H1 (cell line): ENCODE results near the gene MYRIP. TPM values are rescaled to one million over a fixed set of nuclear protein-coding genes. Genes with fewer than 3 reads are reported as not detected.

ENCODE experiments used
- CTCF ChIA-PET: fragments of 300-600 bp; sonication (Branson Sonifier 250); formaldehyde crosslinking; loops from one replicate; lab custom pipeline; 2021; ENCODE audit not compliant: partially characterized antibody; lab: Charles Lee
- POLR2A ChIA-PET: fragments of 300-600 bp; sonication (Branson Sonifier 250); formaldehyde crosslinking; loops from one replicate; lab custom pipeline; 2021; ENCODE audit warnings: inconsistent platforms; ENCODE audit not compliant: partially characterized antibody; lab: Charles Lee
- DNase-seq, 2 experiments: peaks; one replicate each; pipeline versions ENCODE4 v3.0.0 to v3.0.0-alpha.2; 2010 to 2022; ENCODE audit warnings: low spot score in 2 of 2, low read depth in 1 of 2, mixed read lengths in 1 of 2
- FAIRE-seq: peaks from 2 replicates; lab custom pipeline; 2011; peaks lifted over from hg19 to GRCh38; lab: Jason Lieb, UNC
- H2AFZ ChIP-seq: 2 replicates; pipeline ENCODE4 v1.8.1; 2012; ENCODE audit warnings: low read length, inconsistent platforms
- H2AK5ac ChIP-seq: 2 replicates; pipeline ENCODE4 v1.6.1; 2013; ENCODE audit warnings: low read depth, low read length
- H2BK120ac ChIP-seq: replicated peaks from 2 replicates; pipeline ENCODE3; 2013; ENCODE audit warnings: low read depth, low read length, inconsistent platforms
- H2BK12ac ChIP-seq: 2 replicates; pipeline ENCODE4 v1.6.1; 2013; ENCODE audit warnings: low read depth, low read length
- H2BK15ac ChIP-seq: 2 replicates; pipeline ENCODE4 v1.6.1; 2013; ENCODE audit warnings: low read length
- H2BK20ac ChIP-seq: 2 replicates; pipeline ENCODE4 v1.6.1; 2013; ENCODE audit warnings: low read length
- H2BK5ac ChIP-seq: 2 replicates; pipeline ENCODE4 v1.6.1; 2013; ENCODE audit warnings: low read depth, low read length
- H3K14ac ChIP-seq: 2 replicates; pipeline ENCODE4 v1.6.1; 2013; ENCODE audit warnings: inconsistent platforms; ENCODE audit not compliant: insufficient read length
- H3K18ac ChIP-seq: 2 replicates; pipeline ENCODE4 v1.6.1; 2013; ENCODE audit warnings: low read length; ENCODE audit errors: extremely low read depth
- H3K23ac ChIP-seq: 2 replicates; pipeline ENCODE4 v1.6.1; 2013; ENCODE audit warnings: inconsistent platforms; ENCODE audit not compliant: insufficient read length
- H3K23me2 ChIP-seq: 2 replicates; pipeline ENCODE4 v1.6.1; 2013; ENCODE audit warnings: low read depth, low read length
- H3K27ac ChIP-seq: 2 replicates; pipeline ENCODE4 v1.6.1; 2011; ENCODE audit warnings: low read depth, low read length, inconsistent platforms
- H3K27me3 ChIP-seq, 4 experiments: replicated peaks in 1 of 4; 1 replicate in 1 of 4; 2 replicates in 3 of 4; pipeline versions ENCODE4 v1.6.1 to v1.8.1; 2011 to 2013; ENCODE audit warnings: low read length in 3 of 4, mild to moderate bottlenecking in 3 of 4, inconsistent platforms in 2 of 4, mixed read lengths in 2 of 4, moderate library complexity in 1 of 4; ENCODE audit not compliant: control insufficient read depth in 3 of 4, insufficient read depth in 3 of 4; ENCODE audit errors: extremely low read depth in 1 of 4
- H3K36me3 ChIP-seq, 4 experiments: 2 replicates each; pipeline versions ENCODE4 v1.6.1 to v1.8.1; 2011 to 2013; ENCODE audit warnings: mild to moderate bottlenecking in 4 of 4, low read length in 3 of 4, moderate library complexity in 2 of 4, control low read depth in 1 of 4, inconsistent platforms in 1 of 4; ENCODE audit not compliant: insufficient read depth in 4 of 4, control insufficient read depth in 2 of 4
- H3K4ac ChIP-seq: replicated peaks from 2 replicates; pipeline ENCODE3; 2013; ENCODE audit warnings: low read length, low read depth, mixed read lengths, inconsistent platforms; ENCODE audit not compliant: insufficient read length
- H3K4me1 ChIP-seq, 4 experiments: replicated peaks in 1 of 4; 1 replicate in 1 of 4; 2 replicates in 3 of 4; pipeline versions ENCODE4 v1.6.1 to v1.8.1; 2011 to 2013; ENCODE audit warnings: low read length in 3 of 4, inconsistent platforms in 2 of 4, mixed read lengths in 1 of 4; ENCODE audit not compliant: insufficient read depth in 4 of 4, control insufficient read depth in 3 of 4
- H3K4me2 ChIP-seq, 2 experiments: 2 replicates each; pipeline versions ENCODE4 v1.6.1 to v1.8.1; 2011 to 2013; ENCODE audit warnings: low read depth in 2 of 2, low read length in 2 of 2, control low read depth in 1 of 2, inconsistent platforms in 1 of 2, mild to moderate bottlenecking in 1 of 2; ENCODE audit not compliant: insufficient read depth in 1 of 2
- H3K4me3 ChIP-seq, 4 experiments: fragments of 200-600, 300-600 bp in 1 of 4; sonication (generic), shearing (Covaris generic), sonication (Bioruptor Twin) in 1 of 4; 2 replicates each; pipeline versions ENCODE4 v1.5.1 to v1.8.1; 2011 to 2016; ENCODE audit warnings: low read length in 4 of 4, low read depth in 3 of 4, control low read depth in 2 of 4, inconsistent platforms in 2 of 4, mild to moderate bottlenecking in 2 of 4, mixed read lengths in 1 of 4, moderate library complexity in 1 of 4; ENCODE audit not compliant: insufficient read depth in 2 of 4; ENCODE audit errors: extremely low read depth in 1 of 4
- H3K56ac ChIP-seq: replicated peaks from 2 replicates; pipeline ENCODE3; 2013; ENCODE audit warnings: low read depth, mild to moderate bottlenecking, mixed read lengths, low read length, inconsistent platforms; ENCODE audit not compliant: insufficient read length
- H3K79me1 ChIP-seq: 2 replicates; pipeline ENCODE4 v1.6.1; 2013; ENCODE audit warnings: low read depth, low read length, control low read depth
- H3K79me2 ChIP-seq, 2 experiments: 2 replicates each; pipeline versions ENCODE4 v1.6.1 to v1.8.1; 2012 to 2013; ENCODE audit warnings: low read length in 2 of 2, mild to moderate bottlenecking in 2 of 2, inconsistent platforms in 1 of 2; ENCODE audit not compliant: insufficient read depth in 2 of 2, control insufficient read depth in 1 of 2
- H3K9ac ChIP-seq, 4 experiments: replicated peaks in 1 of 4; 1 replicate in 1 of 4; 2 replicates in 3 of 4; pipeline versions ENCODE4 v1.6.1 to v1.8.1; 2011 to 2013; ENCODE audit warnings: low read depth in 3 of 4, low read length in 3 of 4, control low read depth in 2 of 4, mild to moderate bottlenecking in 2 of 4, moderate library complexity in 2 of 4, inconsistent platforms in 1 of 4; ENCODE audit errors: extremely low read depth in 1 of 4
- H3K9me3 ChIP-seq, 2 experiments: 2 replicates each; pipeline versions ENCODE4 v1.6.1 to v1.8.1; 2012 to 2013; ENCODE audit warnings: mild to moderate bottlenecking in 2 of 2, moderate library complexity in 2 of 2, control low read depth in 1 of 2, inconsistent platforms in 1 of 2, low read depth in 1 of 2, low read length in 1 of 2, mixed read lengths in 1 of 2; ENCODE audit not compliant: insufficient read depth in 2 of 2
- H4K20me1 ChIP-seq, 2 experiments: replicated peaks in 1 of 2; 2 replicates each; pipeline versions ENCODE3 to v1.8.1; 2011 to 2013; ENCODE audit warnings: inconsistent platforms in 2 of 2, low read length in 2 of 2, mild to moderate bottlenecking in 1 of 2; ENCODE audit not compliant: insufficient read depth in 2 of 2, control insufficient read depth in 1 of 2
- H4K5ac ChIP-seq: 2 replicates; pipeline ENCODE4 v1.6.1; 2013; ENCODE audit warnings: low read length, low read depth, mixed read lengths, inconsistent platforms; ENCODE audit not compliant: insufficient read length
- H4K8ac ChIP-seq: 2 replicates; pipeline ENCODE4 v1.8.0; 2013; ENCODE audit warnings: mild to moderate bottlenecking, moderate library complexity, low read length, inconsistent platforms; ENCODE audit not compliant: insufficient read depth; ENCODE audit errors: extremely low read depth
- H4K91ac ChIP-seq: replicated peaks from 2 replicates; pipeline ENCODE3; 2013; ENCODE audit warnings: low read length, mixed read lengths, inconsistent platforms; ENCODE audit not compliant: insufficient read length
- BACH1 ChIP-seq: IDR thresholded peaks from 2 replicates; pipeline ENCODE4 v1.6.1; 2012; ENCODE audit warnings: low read length, improper control_type of control experiment
- CTBP2 ChIP-seq: IDR thresholded peaks from 2 replicates; pipeline ENCODE4 v1.7.0; 2011; ENCODE audit warnings: borderline replicate concordance, mild to moderate bottlenecking, moderate library complexity, mixed read lengths, low read length; ENCODE audit not compliant: insufficient read depth, insufficient read length
- FOSL1 ChIP-seq: IDR thresholded peaks from 2 replicates; pipeline ENCODE4 v1.6.1; 2011; ENCODE audit warnings: mild to moderate bottlenecking, low read depth, low read length, moderate library complexity; ENCODE audit not compliant: insufficient read depth
- JUN ChIP-seq: IDR thresholded peaks from 2 replicates; pipeline ENCODE4 v1.6.1; 2011; ENCODE audit warnings: low read depth, mild to moderate bottlenecking, improper control_type of control experiment, low read length
- KDM4A ChIP-seq: IDR thresholded peaks from one replicate; pipeline ENCODE4 v1.7.1; 2012; ENCODE audit warnings: low read depth, mild to moderate bottlenecking, moderate library complexity, low read length, inconsistent platforms; ENCODE audit not compliant: severe bottlenecking
- MAX ChIP-seq: IDR thresholded peaks from 2 replicates; pipeline ENCODE4 v1.6.1; 2012; ENCODE audit warnings: inconsistent platforms
- NRF1 ChIP-seq: IDR thresholded peaks from 2 replicates; pipeline ENCODE4 v1.6.1; 2011; ENCODE audit warnings: mild to moderate bottlenecking, low read depth, low read length, improper control_type of control experiment
- POLR2A ChIP-seq, 2 experiments: IDR thresholded peaks; 1 replicate in 1 of 2; 2 replicates in 1 of 2; pipeline ENCODE4 v1.6.1; 2011; ENCODE audit warnings: low read depth in 2 of 2, low read length in 2 of 2, mild to moderate bottlenecking in 2 of 2; ENCODE audit errors: control extremely low read depth in 1 of 2
- SIRT6 ChIP-seq: IDR thresholded peaks from one replicate; pipeline ENCODE4 v1.7.1; 2012; ENCODE audit warnings: low read length, inconsistent platforms
- SUZ12 ChIP-seq: fragments of 200-600 bp; sonication (generic); IDR thresholded peaks from 2 replicates; pipeline ENCODE4 v1.6.1; 2012; ENCODE audit warnings: mild to moderate bottlenecking, inconsistent platforms, low read length, moderate library complexity, mixed read lengths
- TAF7 ChIP-seq: optimal IDR thresholded peaks from 2 replicates; pipeline ENCODE3; 2011; ENCODE audit warnings: low read depth, mild to moderate bottlenecking, inconsistent platforms, low read length, moderate library complexity, borderline replicate concordance
- TBP ChIP-seq: IDR thresholded peaks from 2 replicates; pipeline ENCODE4 v1.6.1; 2011; ENCODE audit warnings: low read depth, low read length, improper control_type of control experiment
- USF2 ChIP-seq: IDR thresholded peaks from 2 replicates; pipeline ENCODE4 v1.6.1; 2011; ENCODE audit warnings: low read length, improper control_type of control experiment
- ZNF274 ChIP-seq: IDR thresholded peaks from 2 replicates; pipeline ENCODE4 v1.7.0; 2012; ENCODE audit warnings: low read length, borderline replicate concordance; ENCODE audit errors: extremely low read depth
- WGBS, 2 experiments: shearing (Covaris generic) in 1 of 2; methylation state at CpG; one replicate each; pipeline versions ENCODE4 v1.1.6 to v1.1.7; 2013 to 2015; ENCODE audit warnings: low lambda C conversion rate in 2 of 2, mixed read lengths in 2 of 2, inconsistent platforms in 1 of 2, low coverage in 1 of 2, missing lambda C conversion rate in 1 of 2; ENCODE audit not compliant: insufficient replicate concordance in 2 of 2, insufficient coverage in 1 of 2, insufficient read length in 1 of 2; ENCODE audit errors: extremely low coverage in 1 of 2, missing lambda C conversion rate in 1 of 2; 5-methylcytosine and 5-hydroxymethylcytosine counted together
- polyA plus RNA-seq, 7 experiments: library from polyadenylated mRNA; depleted of rRNA in 3 of 7; stranded (reverse) in 5 of 7; unstranded in 2 of 7; fragments of >200 nt in 5 of 7; fragments of 200-250 nt in 2 of 7; gene quantifications; 1 replicate in 5 of 7; 2 replicates in 1 of 7; 4 replicates in 1 of 7; pipeline versions ENCODE4 v1.2.1 to v1.2.3, GENCODE V29; 2011 to 2013; ENCODE audit warnings: missing spikeins in 2 of 7, mixed read lengths in 2 of 7
- total RNA-seq: library from RNA; stranded (reverse); fragmentation: NEBNext Ultra II Directional; extraction: Animal tissue kit (Norgen Biotek cat#: 25700); gene quantifications from 2 replicates; pipeline ENCODE4 v1.2.1, GENCODE V29; 2021

MYRIP gene
- total and polyA plus RNA-seq, 2 of the 8 experiments (the other 6 are each of a cell fraction or from before 2014, with no cell fraction given): 0.54 to 4.3 TPM

GRCh38 chr3:39804951-39805350, 4.5 kb upstream of the MYRIP start:
- peaks cover 0 to 2% (median 0%) of the 10 kb centered on the region in 4 experiments; a peak in 2 of 7 replicates for H3K4me1 ChIP-seq
- no peak overlapping the region for H3K23ac ChIP-seq
- peaks cover 0 to 20% (median 10%) of the 10 kb centered on the region in 4 experiments; a peak in 5 of 7 replicates for H3K27me3 ChIP-seq
- H3K4me3 ChIP-seq: no peak overlapping the region
- ChIA-PET CTCF (interaction anchor here (1.1 kb wide), 1 partner anchor 140 kb away, joined by 4 read pairs; no protein-coding TSS in a partner anchor), POLR2A (no interaction called here)
- peaks cover 0 to 3% of the 10 kb centered on the region in 2 experiments; a peak in 1 of 4 replicates for H3K9me3 ChIP-seq
- H3K79me1 ChIP-seq: no peaks in the 10 kb centered on the region
- H2BK5ac ChIP-seq: no peak overlapping the region
- no peak overlapping the region for H2AK5ac ChIP-seq
- no peak overlapping the region for H2BK15ac ChIP-seq
- H3K4ac ChIP-seq: no peak overlapping the region
- H4K5ac ChIP-seq: no peak overlapping the region
- no peak overlapping the region for H3K14ac ChIP-seq
- H2BK12ac ChIP-seq: no peak overlapping the region
- H3K79me2 ChIP-seq: no peaks in the 10 kb centered on the region
- H3K4me2 ChIP-seq: no peak overlapping the region
- no peak overlapping the region for H2AFZ ChIP-seq
- DNase-seq: no peak
- H4K8ac ChIP-seq: no peak overlapping the region
- no peaks in the 10 kb centered on the region for H3K36me3 ChIP-seq
- no peak overlapping the region for H4K91ac ChIP-seq
- no peak overlapping the region for H2BK20ac ChIP-seq
- H3K9ac ChIP-seq: no peak overlapping the region
- H3K56ac ChIP-seq: no peak overlapping the region
- WGBS, 2 experiments: 91% methylated on average over 3 of the region's 3 CpGs; no CpG with 5 or more reads in 1 of the 2 experiments
- H3K23me2 ChIP-seq: peaks cover 12% of the 10 kb centered on the region
- peaks cover 0 to under 1% of the 10 kb centered on the region in 2 experiments for H4K20me1 ChIP-seq
- H2BK120ac ChIP-seq: no peak overlapping the region
- no peak overlapping the region for H3K18ac ChIP-seq
- no peak for FAIRE-seq
- no peak overlapping the region for H3K27ac ChIP-seq
- no peak for TF ChIP-seq BACH1
- no peak for TF ChIP-seq MAX
- no peak for TF ChIP-seq NRF1
- TF ChIP-seq TBP: no peak
- TF ChIP-seq ZNF274: no peak
- TF ChIP-seq SIRT6: no peak
- TF ChIP-seq USF2: no peak
- TF ChIP-seq FOSL1: no peak
- TF ChIP-seq TAF7: no peak
- TF ChIP-seq POLR2A (IDR thresholded peaks at IDR 0.05; ENCODE audit: control extremely low read depth in 1 of 2, low read depth in 2 of 2, low read length in 2 of 2): no peak
- no peak for TF ChIP-seq KDM4A
- TF ChIP-seq CTBP2: no peak
- TF ChIP-seq SUZ12: no peak
- TF ChIP-seq JUN: no peak
